HCT116 (cell line): Measurements from ENCODE around the gene RPS6KL1. TPM values are rescaled to one million over a fixed set of nuclear protein-coding genes. Genes with fewer than 3 reads are reported as not detected.

Experiments used
- ATAC-seq: fragments of 200-7000 bp; cut with Tn5 transposase; 2 replicates; pipeline ENCODE4 v1.9.1; 2020; ENCODE audit warnings: mild to moderate bottlenecking, moderate library complexity
- BruUV-seq: library from RNA; stranded (reverse); fragments of 400-500 nt; replicated peaks from 2 replicates; lab custom pipeline; 2021; lab: Mats Ljungman, UMichigan
- CTCF ChIA-PET: fragments of 300-600 bp; sonication (Branson Sonifier 250); formaldehyde crosslinking; loops from one replicate; lab custom pipeline; 2021; ENCODE audit warnings: antibody characterized with exemption; lab: Charles Lee
- POLR2A ChIA-PET: fragments of 300-600, 350-600 bp; sonication (Branson Sonifier 250); formaldehyde crosslinking; loops from one replicate; lab custom pipeline; 2021; ENCODE audit warnings: antibody characterized with exemption; lab: Charles Lee
- RAD21 ChIA-PET, 2 experiments: fragments of 300-600 bp; sonication (Branson Sonifier 250); formaldehyde crosslinking; loops; one replicate each; lab custom pipeline; 2023; ENCODE audit warnings: low total read pairs in 2 of 2; ENCODE audit not compliant: uncharacterized antibody in 2 of 2, unreplicated experiment in 2 of 2, low non-redundant PET in 1 of 2; lab: Charles Lee
- DNase-seq: peaks from one replicate; pipeline ENCODE4 v3.0.0-alpha.2; 2010; ENCODE audit warnings: low read depth, low spot score
- H2AFZ ChIP-seq: fragments of 200-600 bp; shearing (Covaris generic), sonication (generic); 2 replicates; pipeline ENCODE4 v1.6.1; 2017; ENCODE audit warnings: low read depth, mixed run types, mixed read lengths, antibody characterized with exemption, low read length; ENCODE audit not compliant: poor library complexity, severe bottlenecking
- H3K27ac ChIP-seq: 2 replicates; pipeline ENCODE4 v1.5.1; 2012; ENCODE audit warnings: low read depth, low read length
- H3K27me3 ChIP-seq: fragments of 200-600 bp; sonication (generic); 2 replicates; pipeline ENCODE4 v1.6.1; 2016; ENCODE audit warnings: mixed run types, low read length, mixed read lengths; ENCODE audit not compliant: insufficient read depth
- H3K36me3 ChIP-seq, 2 experiments: fragments of 200-500 bp in 1 of 2; fragments of 200-600 bp in 1 of 2; sonication (Bioruptor generic) in 1 of 2; sonication (generic) in 1 of 2; 2 replicates each; pipeline versions ENCODE4 v1.5.1 to v1.6.1; 2014 to 2016; ENCODE audit warnings: low read length in 2 of 2, inconsistent platforms in 1 of 2, mixed read lengths in 1 of 2, mixed run types in 1 of 2; ENCODE audit not compliant: insufficient read depth in 2 of 2, control insufficient read depth in 1 of 2
- H3K4me1 ChIP-seq, 2 experiments: fragments of 200-600 bp in 1 of 2; sonication (generic) in 1 of 2; 2 replicates each; pipeline versions ENCODE4 v1.5.1 to v1.6.1; 2012 to 2017; ENCODE audit warnings: low read length in 2 of 2, inconsistent platforms in 1 of 2, mild to moderate bottlenecking in 1 of 2, mixed read lengths in 1 of 2, mixed run types in 1 of 2, moderate library complexity in 1 of 2; ENCODE audit not compliant: insufficient read depth in 2 of 2, control insufficient read depth in 1 of 2
- H3K4me2 ChIP-seq: fragments of 200-600 bp; sonication (generic); 2 replicates; pipeline ENCODE4 v1.6.1; 2017; ENCODE audit warnings: mixed run types, low read length, mixed read lengths
- H3K4me3 ChIP-seq, 2 experiments: fragments of 200-600 bp in 1 of 2; sonication (generic) in 1 of 2; replicated peaks in 1 of 2; 2 replicates each; pipeline ENCODE4 v1.5.1; 2011 to 2016; ENCODE audit warnings: low read length in 2 of 2, control low read depth in 1 of 2, low read depth in 1 of 2, mild to moderate bottlenecking in 1 of 2, mixed read lengths in 1 of 2, mixed run types in 1 of 2
- H3K79me2 ChIP-seq: fragments of 200-600 bp; sonication (generic); 2 replicates; pipeline ENCODE4 v1.6.1; 2017; ENCODE audit warnings: mild to moderate bottlenecking, mixed run types, low read length, moderate library complexity, mixed read lengths; ENCODE audit not compliant: insufficient read depth
- H3K9ac ChIP-seq: fragments of 200-600 bp; sonication (generic); 2 replicates; pipeline ENCODE4 v1.6.1; 2016; ENCODE audit warnings: low read length, mixed read lengths
- H3K9me2 ChIP-seq: fragments of 200-600 bp; sonication (generic), shearing (Covaris generic); 2 replicates; pipeline ENCODE4 v1.6.1; 2017; ENCODE audit warnings: mixed run types, mild to moderate bottlenecking, moderate library complexity; ENCODE audit not compliant: insufficient read depth
- H3K9me3 ChIP-seq, 2 experiments: fragments of 200-500 bp in 1 of 2; fragments of 200-600 bp in 1 of 2; sonication (Bioruptor generic) in 1 of 2; sonication (generic) in 1 of 2; 2 replicates each; pipeline ENCODE4 v1.6.1; 2014 to 2017; ENCODE audit warnings: low read length in 2 of 2, mixed read lengths in 2 of 2, inconsistent platforms in 1 of 2, low read depth in 1 of 2, mild to moderate bottlenecking in 1 of 2, mixed run types in 1 of 2, moderate library complexity in 1 of 2; ENCODE audit not compliant: control insufficient read depth in 1 of 2, insufficient read depth in 1 of 2
- H4K20me1 ChIP-seq: fragments of 200-600 bp; sonication (generic), shearing (Covaris generic); 2 replicates; pipeline ENCODE4 v1.6.1; 2017; ENCODE audit warnings: mixed run types, mild to moderate bottlenecking, moderate library complexity; ENCODE audit not compliant: insufficient read depth
- CBX3 ChIP-seq: IDR thresholded peaks from 2 replicates; pipeline ENCODE4 v1.6.1; 2012; ENCODE audit warnings: low read depth
- CEBPB ChIP-seq: IDR thresholded peaks from 2 replicates; pipeline ENCODE4 v1.6.1; 2012; ENCODE audit warnings: low read depth
- EGR1 ChIP-seq: IDR thresholded peaks from 2 replicates; pipeline ENCODE4 v1.6.1; 2012; ENCODE audit warnings: low read depth
- ELF1 ChIP-seq: IDR thresholded peaks from 2 replicates; pipeline ENCODE4 v1.6.1; 2012; ENCODE audit warnings: low read depth, borderline replicate concordance
- EZH2 ChIP-seq: fragments of 200-600 bp; sonication (generic); IDR thresholded peaks from 2 replicates; pipeline ENCODE4 v1.6.1; 2017; ENCODE audit warnings: antibody characterized with exemption, mixed run types
- EZH2phosphoT487 ChIP-seq: fragments of 200-600 bp; IDR thresholded peaks from 2 replicates; pipeline ENCODE4 v1.6.1; 2018; ENCODE audit warnings: antibody characterized with exemption, borderline replicate concordance
- JUND ChIP-seq: IDR thresholded peaks from 2 replicates; pipeline ENCODE4 v1.6.1; 2012
- POLR2A ChIP-seq: IDR thresholded peaks from 2 replicates; pipeline ENCODE4 v1.7.0; 2011; ENCODE audit warnings: borderline replicate concordance; ENCODE audit not compliant: insufficient read depth, insufficient read length; ENCODE audit errors: extremely low read depth
- POLR2AphosphoS5 ChIP-seq: IDR thresholded peaks from 2 replicates; pipeline ENCODE4 v1.6.1; 2011; ENCODE audit warnings: mild to moderate bottlenecking, low read depth, low read length, moderate library complexity
- RAD21 ChIP-seq: IDR thresholded peaks from 2 replicates; pipeline ENCODE4 v1.6.1; 2012; ENCODE audit warnings: low read depth, mild to moderate bottlenecking
- SRF ChIP-seq: IDR thresholded peaks from 2 replicates; pipeline ENCODE4 v1.6.1; 2012; ENCODE audit warnings: low read depth
- TCF7L2 ChIP-seq: IDR thresholded peaks from 2 replicates; pipeline ENCODE4 v1.7.0; 2011; ENCODE audit warnings: borderline replicate concordance, inconsistent platforms; ENCODE audit not compliant: insufficient read depth, insufficient read length; ENCODE audit errors: extremely low read depth
- YY1 ChIP-seq: IDR thresholded peaks from 2 replicates; pipeline ENCODE4 v1.6.1; 2011; ENCODE audit warnings: low read length, low read depth, moderate library complexity, mild to moderate bottlenecking; ENCODE audit not compliant: insufficient replicate concordance; ENCODE audit errors: extremely low read depth
- ZFX ChIP-seq: fragments of 450-650 bp; IDR thresholded peaks from 2 replicates; pipeline ENCODE4 v1.6.1; 2017
- ZNF274 ChIP-seq: fragments of 200-500 bp; sonication (Bioruptor generic); IDR thresholded peaks from 2 replicates; pipeline ENCODE4 v1.6.1; 2014; ENCODE audit warnings: mild to moderate bottlenecking, low read depth, low read length, inconsistent platforms
- intact Hi-C: fragments of 100-400 bp; cut with micrococcal nuclease; formaldehyde crosslinking; loops from 2 replicates; pipeline ENCODE4 v1.10.0; 2022
- total RNA-seq: library from RNA; stranded (reverse); gene quantifications from one replicate; pipeline ENCODE4 v1.2.1, GENCODE V29; 2021; ENCODE audit not compliant: unreplicated experiment
- TF ChIP-seq, protein P1 (sequence below): IDR thresholded peaks from 2 replicates; pipeline ENCODE4 v1.6.1; 2011; ENCODE audit warnings: mild to moderate bottlenecking, low read length, moderate library complexity; ENCODE audit not compliant: insufficient replicate concordance; ENCODE audit errors: extremely low read depth
- TF ChIP-seq, protein P2 (sequence below): IDR thresholded peaks from 2 replicates; pipeline ENCODE4 v1.6.1; 2012
- TF ChIP-seq, protein P3 (sequence below), 3 experiments: fragments of 200-600 bp in 1 of 3; sonication (generic) in 1 of 3; IDR thresholded peaks in 2 of 3; conservative IDR thresholded peaks in 1 of 3; 2 replicates each; pipeline ENCODE4 v1.5.1; 2012 to 2017; ENCODE audit warnings: low read depth in 2 of 3, low read length in 2 of 3, antibody characterized with exemption in 1 of 3, borderline replicate concordance in 1 of 3, control low read depth in 1 of 3, mild to moderate bottlenecking in 1 of 3, mixed read lengths in 1 of 3, mixed run types in 1 of 3, moderate library complexity in 1 of 3; ENCODE audit not compliant: insufficient read depth in 1 of 3

RPS6KL1 gene
- total RNA-seq, 1 experiment from 2014 or later: 6.7 TPM

DNA sequence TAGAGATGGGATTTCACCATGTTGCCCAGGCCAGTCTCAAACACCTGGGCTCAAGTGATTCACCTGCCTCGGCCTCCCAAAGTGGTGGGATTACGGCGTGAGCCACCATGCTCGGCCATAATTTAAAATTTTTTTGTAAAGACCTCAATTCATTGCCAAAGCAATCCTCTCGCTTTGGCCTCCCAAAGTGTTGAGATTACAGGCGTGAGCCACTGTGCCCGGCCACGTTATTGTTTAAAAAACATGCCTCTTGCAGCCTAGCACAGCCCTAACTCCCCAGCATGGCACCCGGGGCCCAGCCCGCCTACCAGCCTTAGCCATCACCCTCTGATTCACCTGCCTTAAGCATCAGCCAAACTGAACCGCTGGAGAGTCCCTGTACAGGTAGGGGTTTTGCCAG is 13.1 kb upstream of the RPS6KL1 start:
- ChIA-PET CTCF (interaction anchor here (2.4 kb wide), 1 partner anchor 9 kb away, joined by 12 read pairs; no protein-coding TSS in a partner anchor), RAD21 (no interaction called here), POLR2A (no interaction called here)
- no peaks in the 10 kb centered on the region for H3K9me2 ChIP-seq
- TF ChIP-seq ZNF274: no peak
- no peak for TF ChIP-seq CEBPB
- no peak for TF ChIP-seq RAD21
- TF ChIP-seq, protein P1, sequence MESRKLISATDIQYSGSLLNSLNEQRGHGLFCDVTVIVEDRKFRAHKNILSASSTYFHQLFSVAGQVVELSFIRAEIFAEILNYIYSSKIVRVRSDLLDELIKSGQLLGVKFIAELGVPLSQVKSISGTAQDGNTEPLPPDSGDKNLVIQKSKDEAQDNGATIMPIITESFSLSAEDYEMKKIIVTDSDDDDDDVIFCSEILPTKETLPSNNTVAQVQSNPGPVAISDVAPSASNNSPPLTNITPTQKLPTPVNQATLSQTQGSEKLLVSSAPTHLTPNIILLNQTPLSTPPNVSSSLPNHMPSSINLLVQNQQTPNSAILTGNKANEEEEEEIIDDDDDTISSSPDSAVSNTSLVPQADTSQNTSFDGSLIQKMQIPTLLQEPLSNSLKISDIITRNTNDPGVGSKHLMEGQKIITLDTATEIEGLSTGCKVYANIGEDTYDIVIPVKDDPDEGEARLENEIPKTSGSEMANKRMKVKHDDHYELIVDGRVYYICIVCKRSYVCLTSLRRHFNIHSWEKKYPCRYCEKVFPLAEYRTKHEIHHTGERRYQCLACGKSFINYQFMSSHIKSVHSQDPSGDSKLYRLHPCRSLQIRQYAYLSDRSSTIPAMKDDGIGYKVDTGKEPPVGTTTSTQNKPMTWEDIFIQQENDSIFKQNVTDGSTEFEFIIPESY: no peak
- no peak for TF ChIP-seq EZH2phosphoT487
- TF ChIP-seq POLR2AphosphoS5: no peak
- TF ChIP-seq EGR1: no peak
- TF ChIP-seq, protein P2, sequence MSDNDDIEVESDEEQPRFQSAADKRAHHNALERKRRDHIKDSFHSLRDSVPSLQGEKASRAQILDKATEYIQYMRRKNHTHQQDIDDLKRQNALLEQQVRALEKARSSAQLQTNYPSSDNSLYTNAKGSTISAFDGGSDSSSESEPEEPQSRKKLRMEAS: no peak
- no peak for TF ChIP-seq POLR2A
- no peak for TF ChIP-seq TCF7L2
- no peak for TF ChIP-seq JUND
- no peak for TF ChIP-seq EZH2
- no peak for TF ChIP-seq SRF
- no peak for TF ChIP-seq YY1
- TF ChIP-seq CBX3: no peak
- no peak for TF ChIP-seq ZFX
- TF ChIP-seq, protein P3, sequence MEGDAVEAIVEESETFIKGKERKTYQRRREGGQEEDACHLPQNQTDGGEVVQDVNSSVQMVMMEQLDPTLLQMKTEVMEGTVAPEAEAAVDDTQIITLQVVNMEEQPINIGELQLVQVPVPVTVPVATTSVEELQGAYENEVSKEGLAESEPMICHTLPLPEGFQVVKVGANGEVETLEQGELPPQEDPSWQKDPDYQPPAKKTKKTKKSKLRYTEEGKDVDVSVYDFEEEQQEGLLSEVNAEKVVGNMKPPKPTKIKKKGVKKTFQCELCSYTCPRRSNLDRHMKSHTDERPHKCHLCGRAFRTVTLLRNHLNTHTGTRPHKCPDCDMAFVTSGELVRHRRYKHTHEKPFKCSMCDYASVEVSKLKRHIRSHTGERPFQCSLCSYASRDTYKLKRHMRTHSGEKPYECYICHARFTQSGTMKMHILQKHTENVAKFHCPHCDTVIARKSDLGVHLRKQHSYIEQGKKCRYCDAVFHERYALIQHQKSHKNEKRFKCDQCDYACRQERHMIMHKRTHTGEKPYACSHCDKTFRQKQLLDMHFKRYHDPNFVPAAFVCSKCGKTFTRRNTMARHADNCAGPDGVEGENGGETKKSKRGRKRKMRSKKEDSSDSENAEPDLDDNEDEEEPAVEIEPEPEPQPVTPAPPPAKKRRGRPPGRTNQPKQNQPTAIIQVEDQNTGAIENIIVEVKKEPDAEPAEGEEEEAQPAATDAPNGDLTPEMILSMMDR (IDR thresholded peaks at IDR 0.05 in 2 of 3, conservative IDR thresholded peaks at IDR 0.05 in 1 of 3; ENCODE audit: borderline replicate concordance in 1 of 3, insufficient read depth in 1 of 3, low read depth in 2 of 3, low read length in 2 of 3): no peak
- no peak for TF ChIP-seq ELF1
- H2AFZ ChIP-seq: no peak overlapping the region
- H3K27ac ChIP-seq: no peak overlapping the region
- no peaks in the 10 kb centered on the region for H3K9me3 ChIP-seq
- no peak overlapping the region for H3K4me3 ChIP-seq
- ATAC-seq (no peak), DNase-seq (no peak)
- intact Hi-C loops: no loop called here
- H3K27me3 ChIP-seq: no peaks in the 10 kb centered on the region
- no TSS peak for BruUV-seq
- H3K79me2 ChIP-seq: no peaks in the 10 kb centered on the region
- H4K20me1 ChIP-seq: no peaks in the 10 kb centered on the region
- no peak overlapping the region for H3K4me2 ChIP-seq
- no peaks in the 10 kb centered on the region for H3K36me3 ChIP-seq
- no peak overlapping the region for H3K9ac ChIP-seq
- H3K4me1 ChIP-seq: peaks cover 4 to 10% of the 10 kb centered on the region in 2 experiments; a peak in 3 of 4 replicates
